HG02884 (cell line): Measurements from ENCODE around the gene DDX46.
"Not testable (repeated sequence)": the region's sequence is repeated elsewhere in the genome, so short reads cannot be mapped to it uniquely, and the experiment has no call there.

ENCODE experiments used
- ATAC-seq: cut with Tn5 transposase; IDR thresholded peaks from one replicate; pipeline ENCODE4 v1.9.1; 2021; ENCODE audit warnings: mild to moderate bottlenecking, moderate library complexity; ENCODE audit not compliant: unreplicated experiment

The DDX46 gene, protein sequence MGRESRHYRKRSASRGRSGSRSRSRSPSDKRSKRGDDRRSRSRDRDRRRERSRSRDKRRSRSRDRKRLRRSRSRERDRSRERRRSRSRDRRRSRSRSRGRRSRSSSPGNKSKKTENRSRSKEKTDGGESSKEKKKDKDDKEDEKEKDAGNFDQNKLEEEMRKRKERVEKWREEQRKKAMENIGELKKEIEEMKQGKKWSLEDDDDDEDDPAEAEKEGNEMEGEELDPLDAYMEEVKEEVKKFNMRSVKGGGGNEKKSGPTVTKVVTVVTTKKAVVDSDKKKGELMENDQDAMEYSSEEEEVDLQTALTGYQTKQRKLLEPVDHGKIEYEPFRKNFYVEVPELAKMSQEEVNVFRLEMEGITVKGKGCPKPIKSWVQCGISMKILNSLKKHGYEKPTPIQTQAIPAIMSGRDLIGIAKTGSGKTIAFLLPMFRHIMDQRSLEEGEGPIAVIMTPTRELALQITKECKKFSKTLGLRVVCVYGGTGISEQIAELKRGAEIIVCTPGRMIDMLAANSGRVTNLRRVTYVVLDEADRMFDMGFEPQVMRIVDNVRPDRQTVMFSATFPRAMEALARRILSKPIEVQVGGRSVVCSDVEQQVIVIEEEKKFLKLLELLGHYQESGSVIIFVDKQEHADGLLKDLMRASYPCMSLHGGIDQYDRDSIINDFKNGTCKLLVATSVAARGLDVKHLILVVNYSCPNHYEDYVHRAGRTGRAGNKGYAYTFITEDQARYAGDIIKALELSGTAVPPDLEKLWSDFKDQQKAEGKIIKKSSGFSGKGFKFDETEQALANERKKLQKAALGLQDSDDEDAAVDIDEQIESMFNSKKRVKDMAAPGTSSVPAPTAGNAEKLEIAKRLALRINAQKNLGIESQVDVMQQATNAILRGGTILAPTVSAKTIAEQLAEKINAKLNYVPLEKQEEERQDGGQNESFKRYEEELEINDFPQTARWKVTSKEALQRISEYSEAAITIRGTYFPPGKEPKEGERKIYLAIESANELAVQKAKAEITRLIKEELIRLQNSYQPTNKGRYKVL

DNA sequence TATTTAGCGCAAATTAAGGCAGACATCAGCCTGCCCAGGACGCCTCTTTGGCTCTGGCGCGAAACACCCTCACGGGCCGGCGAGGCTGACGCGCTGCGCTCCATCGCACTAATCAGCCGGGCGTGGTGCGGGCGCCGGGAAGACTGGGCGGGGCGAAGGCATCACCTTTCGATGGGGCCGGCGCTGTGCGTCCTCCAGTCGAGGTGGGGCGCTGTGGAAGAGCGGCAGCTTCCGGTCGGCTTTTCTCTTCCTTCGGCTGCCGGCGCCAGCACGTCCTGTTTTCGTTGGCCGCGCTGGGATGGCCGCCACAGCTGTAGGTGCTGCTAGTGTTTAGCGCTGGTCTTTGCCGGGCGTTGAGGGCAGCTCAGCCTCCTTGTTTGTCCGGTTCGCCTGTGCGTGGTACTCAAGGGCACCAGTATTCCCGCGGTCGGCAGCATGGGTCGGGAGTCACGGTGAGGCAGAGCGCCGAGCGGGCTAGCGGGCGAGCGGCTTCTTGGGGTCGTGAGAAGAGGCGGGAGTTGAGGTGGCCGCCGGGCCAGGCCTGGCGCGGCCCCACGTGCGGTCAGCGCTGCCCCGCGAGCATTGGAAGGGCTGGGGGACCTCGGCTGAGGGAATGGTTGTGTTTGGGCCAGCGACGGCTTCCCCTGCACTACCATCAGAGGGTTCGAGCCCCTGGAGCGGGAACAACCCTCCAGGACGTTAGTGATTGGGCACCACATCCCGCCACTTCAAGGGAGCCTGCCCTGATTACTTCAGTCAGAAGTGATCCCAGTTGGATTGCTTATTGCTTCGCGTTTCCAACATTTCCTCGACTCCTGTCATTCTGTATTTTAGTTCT is at the start of gene DDX46:
DDX46 (plus strand) TSS at position 276 of the 838 bp plus-strand sequence; CDS start at position 436, 160 bp downstream.
- ATAC-seq: peak; percentile 96

DNA sequence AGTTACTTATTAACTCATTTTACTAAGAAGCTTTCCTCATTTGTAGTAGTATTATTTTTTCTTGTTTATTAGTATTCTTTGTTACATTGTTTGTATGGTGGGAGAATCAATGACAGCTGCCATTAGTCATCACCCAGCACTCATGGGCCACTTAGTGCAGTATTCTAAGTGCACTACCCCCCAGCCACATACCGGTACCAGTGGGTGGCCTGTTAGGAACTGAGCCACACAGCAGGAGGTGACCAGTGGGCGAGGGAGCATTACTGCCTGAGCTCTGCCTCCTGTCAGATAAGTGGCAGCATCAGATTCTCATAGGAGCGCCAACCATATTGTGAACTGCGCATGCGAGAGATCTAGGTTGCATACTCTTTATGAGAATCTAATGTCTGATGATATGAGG is 44.5 kb upstream of the DDX46 start:
- no peak for ATAC-seq

DNA sequence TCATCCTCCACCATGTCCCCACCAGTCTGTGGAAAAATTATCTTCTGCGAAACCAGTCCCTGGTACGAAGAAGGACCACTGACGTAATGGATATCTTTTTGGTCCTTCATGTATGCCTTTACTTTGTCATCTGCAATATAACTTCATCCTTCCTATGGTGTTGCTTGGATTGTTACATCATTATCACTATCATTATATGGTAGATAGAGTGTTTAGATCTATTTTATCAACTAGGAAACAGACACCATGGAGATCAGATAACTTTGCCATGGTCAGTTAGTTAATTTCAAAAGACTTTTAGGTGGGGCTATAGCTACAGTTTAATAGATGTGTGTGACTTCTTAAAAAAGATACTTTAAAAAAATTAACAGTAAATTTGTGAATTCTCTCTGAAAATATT is 44.0 kb upstream of the DDX46 start:
- no peak for ATAC-seq

DNA sequence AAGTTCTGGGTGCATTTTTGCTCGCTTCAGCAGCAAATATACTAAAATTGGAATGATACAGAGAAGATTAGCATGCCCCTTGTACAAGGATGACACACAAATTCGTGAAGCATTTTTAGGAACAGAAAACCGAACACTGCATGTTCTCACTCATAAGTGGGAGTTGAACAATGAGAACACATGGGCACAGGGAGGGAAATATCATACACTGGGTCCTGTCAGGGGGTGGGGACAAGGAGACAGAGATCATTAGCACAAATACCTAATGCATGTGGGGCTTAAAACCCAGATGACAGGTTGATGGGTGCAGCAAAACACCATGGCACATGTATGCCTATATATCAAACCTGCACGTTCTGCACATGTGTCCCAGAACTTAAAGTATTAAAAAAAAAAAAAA is 43.1 kb upstream of the DDX46 start:
- ATAC-seq: not testable (repeated sequence)

DNA sequence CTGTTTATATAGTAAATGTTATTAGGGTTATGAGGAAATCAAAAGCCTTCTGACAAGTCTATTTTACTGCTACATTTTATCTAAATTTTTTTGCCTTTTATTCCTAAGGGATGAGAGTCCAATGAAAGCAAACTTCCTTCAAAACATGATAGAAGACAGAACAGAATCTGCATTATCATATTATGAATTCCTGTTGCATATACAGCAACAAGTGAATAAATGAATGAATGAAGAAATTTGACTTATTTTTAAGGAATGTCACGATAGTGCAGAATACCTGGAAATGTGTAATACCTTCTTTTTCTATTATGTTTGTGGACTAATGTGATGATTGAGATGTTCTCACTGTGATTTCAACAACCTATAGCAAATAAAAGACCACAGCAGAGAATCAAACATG is 33.7 kb upstream of the DDX46 start:
- no peak for ATAC-seq

DNA sequence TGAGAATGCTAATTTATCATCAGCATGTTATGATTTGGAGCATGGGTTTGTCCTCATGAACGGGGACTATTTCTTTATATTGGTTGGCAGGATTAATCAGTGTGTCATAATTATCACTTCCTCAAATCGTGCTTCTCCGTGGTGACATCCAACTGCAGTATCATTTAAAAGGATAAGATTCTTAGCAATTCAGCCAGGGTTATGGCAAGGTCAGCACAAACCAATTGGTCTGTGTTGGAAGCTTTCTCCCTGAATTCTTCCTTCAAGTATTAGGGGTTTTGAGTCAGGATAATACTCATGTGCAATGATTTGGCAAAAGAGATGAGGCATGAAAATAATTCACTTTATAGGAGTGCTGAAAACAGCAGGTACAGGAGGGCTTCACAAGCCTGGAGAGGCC is 25.8 kb upstream of the DDX46 start:
- ATAC-seq: no peak

DNA sequence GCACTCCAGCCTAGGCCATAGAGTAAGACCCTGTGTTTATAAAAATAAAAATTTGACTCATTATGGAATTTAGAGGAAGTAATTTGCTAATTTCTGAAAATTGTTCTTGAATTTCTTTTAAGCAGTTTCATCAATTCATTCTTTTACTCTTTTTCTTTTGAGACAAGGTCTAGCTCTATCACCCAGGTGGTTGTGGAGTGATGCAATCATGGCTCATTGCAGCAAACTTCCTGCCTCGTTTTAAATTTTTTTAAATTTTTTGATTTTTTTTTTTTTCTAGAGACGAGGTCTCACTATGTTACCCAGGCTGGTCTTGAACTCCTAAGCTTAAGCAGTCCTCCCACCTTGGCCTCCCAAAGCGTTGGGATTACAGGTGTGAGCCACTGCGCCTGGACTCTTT is 23.3 kb upstream of the DDX46 start:
- ATAC-seq: no peak

DNA sequence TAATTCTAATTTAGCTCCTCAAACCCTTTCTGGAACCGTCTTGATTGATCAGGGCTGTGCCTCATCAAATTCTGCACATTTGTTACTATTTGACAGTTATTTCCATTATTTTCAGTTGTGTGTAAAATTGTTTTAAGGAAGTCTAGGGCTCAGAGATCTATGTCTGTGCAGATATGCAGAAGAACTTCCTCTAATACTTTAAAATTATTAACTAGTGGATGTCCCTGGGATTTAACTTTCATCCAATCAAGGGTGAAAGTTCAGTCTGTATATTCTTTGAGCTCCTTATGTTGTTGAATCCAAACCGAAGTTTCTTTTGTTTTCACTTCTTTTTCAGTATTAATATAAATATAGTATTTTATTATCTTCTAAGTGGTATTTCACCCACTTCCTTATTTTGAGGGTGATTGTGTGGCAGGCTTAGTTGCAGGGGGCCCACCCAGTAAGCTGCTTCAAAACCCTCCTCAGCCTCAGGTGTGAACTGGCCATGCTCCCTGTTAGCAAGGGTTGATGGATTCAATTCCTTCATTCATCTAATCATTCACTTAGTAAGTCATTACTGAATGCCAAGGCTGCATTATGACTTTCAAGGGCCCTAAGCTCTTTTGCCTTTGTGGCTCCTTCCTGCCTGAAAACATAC is 22.3 kb upstream of the DDX46 start:
- no peak for ATAC-seq

DNA sequence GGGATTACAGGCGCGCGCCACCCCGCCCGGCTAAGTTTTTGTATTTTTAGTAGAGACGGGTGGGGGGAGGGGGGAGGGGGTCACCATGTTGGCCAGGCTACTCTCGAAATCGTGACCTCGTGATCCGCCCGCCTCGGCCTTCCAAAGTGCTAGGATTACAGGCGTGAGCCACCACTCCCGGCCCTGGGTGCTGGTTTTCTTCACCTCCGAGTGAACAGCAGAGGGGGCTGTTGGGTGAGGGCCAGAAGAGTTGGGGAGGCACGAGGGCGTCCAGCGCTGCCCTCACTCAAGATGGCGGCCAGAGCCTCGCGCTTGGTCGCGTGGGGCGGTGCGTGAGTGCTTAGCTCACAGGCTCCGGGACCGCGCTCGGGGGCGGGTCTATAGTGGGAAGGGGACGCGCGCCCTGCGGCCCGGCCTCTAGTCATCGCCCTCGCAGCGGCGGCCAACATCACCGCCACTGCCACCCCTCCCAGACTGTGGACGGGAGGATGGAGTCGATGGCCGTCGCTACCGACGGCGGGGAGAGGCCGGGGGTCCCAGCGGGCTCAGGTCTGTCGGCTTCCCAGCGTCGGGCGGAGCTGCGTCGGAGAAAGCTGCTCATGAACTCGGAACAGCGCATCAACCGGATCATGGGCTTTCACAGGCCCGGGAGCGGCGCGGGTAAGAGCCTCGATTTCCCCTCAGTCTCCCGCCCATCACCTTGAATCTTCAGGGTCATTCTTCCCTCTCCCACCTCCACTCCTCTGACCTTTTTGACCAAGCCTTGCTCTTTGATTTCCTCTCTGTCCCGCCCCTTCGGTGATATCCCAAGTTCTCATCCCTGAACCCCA is 20.2 kb upstream of the DDX46 start, which contains the start of gene CAMLG:
CAMLG (plus strand) TSS at position 416 of the 830 bp plus-strand sequence; CDS start at position 489, 73 bp downstream.
- ATAC-seq: peak; percentile 93

DNA sequence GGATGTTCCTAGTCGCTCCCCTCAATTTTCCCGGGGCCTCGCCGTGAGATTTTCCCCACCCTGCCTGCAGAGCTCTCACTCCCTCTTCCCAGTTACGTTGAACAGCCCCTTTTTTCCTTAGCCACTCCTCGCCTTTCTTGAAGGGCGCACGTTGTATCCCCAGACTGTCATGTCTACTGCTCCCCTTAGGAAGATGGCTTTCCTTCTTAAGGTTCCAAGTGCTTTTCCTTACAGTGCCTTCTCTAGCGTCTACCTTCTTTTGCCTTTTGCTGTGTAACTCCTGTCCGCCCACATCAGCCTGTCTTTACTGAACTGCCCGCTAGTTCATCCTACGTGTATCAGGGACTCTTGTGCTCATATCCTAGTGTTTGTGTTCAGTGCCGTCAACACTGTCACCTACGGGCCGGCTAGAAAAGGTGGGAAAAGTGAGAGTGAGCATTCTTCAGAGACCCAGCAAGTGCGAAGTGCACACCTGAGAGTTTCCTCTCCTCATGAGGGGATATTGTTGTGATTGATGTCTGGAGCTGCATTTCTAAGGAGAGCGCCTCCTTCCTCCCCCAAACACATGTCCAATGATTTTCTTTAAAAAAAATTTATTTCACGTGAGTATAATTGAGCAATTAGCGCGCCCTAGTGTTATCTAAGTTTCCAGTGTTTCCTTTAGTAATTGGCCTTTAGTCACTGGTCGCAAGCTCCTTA is 19.5 kb upstream of the DDX46 start:
- no peak for ATAC-seq

DNA sequence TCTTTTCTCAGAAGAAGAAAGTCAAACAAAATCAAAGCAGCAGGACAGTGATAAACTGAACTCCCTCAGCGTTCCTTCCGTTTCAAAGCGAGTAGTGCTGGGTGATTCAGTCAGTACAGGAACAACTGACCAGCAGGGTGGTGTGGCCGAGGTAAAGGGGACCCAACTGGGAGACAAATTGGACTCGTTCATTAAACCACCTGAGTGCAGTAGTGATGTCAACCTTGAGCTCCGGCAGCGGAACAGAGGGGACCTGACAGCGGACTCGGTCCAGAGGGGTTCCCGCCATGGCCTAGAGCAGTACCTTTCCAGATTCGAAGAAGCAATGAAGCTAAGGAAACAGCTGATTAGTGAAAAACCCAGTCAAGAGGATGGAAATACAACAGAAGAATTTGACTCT is 17.5 kb upstream of the DDX46 start:
- ATAC-seq: no peak

DNA sequence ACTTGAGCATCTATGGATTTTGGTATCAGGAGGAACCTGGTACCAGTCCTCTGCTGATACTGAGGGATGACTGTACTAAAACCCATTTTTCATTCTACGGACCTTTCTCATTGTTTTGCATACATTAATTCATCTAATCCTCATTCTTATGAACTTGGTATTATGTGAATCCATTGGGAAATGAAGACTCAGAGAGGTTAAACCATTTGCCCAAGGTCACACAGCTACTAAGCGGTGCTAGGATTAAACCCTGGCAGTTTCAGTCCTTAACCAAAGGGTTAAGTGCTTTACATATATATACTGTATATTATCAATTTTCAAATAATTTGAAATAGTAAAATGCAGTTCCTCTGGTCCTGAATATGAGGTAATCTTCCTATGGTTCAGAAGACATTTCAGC is 16.4 kb upstream of the DDX46 start:
- no peak for ATAC-seq

DNA sequence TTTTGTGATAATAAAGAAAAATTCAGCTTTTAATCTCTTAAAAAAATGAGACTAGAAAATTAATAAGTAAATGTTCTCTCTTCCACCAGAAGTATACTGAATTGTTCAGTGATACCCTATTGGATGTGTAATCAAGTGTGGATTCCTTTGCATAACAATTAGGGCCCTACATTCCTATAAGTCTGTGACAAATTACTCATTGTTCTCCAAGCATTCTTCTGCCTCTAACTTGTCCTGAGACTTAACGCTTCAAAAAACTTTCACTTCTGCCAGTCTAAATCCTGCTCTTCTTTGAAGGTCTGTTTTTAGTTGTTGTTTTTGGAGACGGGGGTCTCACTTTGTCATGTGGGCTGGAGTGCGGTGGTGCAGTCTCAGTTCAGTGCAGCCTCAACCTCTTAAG is 9.2 kb upstream of the DDX46 start:
- ATAC-seq: no peak

DNA sequence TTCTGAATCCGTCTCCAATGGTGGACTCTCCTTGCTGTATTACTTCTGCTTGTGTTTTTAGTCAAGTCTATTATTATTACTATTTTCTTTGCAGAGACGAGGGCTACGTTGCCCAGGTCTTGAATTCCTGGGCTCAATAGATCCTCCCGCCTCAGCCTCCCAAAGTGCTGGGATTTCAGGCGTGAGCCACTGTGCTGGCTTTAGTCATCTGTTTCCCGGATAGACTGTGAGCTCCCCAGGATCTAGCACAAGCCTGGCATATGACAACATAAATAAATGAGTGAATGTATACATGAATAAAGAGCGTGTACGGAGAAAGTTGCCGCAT is 439 bp upstream of the DDX46 start:
- peak; percentile 25 for ATAC-seq

DNA sequence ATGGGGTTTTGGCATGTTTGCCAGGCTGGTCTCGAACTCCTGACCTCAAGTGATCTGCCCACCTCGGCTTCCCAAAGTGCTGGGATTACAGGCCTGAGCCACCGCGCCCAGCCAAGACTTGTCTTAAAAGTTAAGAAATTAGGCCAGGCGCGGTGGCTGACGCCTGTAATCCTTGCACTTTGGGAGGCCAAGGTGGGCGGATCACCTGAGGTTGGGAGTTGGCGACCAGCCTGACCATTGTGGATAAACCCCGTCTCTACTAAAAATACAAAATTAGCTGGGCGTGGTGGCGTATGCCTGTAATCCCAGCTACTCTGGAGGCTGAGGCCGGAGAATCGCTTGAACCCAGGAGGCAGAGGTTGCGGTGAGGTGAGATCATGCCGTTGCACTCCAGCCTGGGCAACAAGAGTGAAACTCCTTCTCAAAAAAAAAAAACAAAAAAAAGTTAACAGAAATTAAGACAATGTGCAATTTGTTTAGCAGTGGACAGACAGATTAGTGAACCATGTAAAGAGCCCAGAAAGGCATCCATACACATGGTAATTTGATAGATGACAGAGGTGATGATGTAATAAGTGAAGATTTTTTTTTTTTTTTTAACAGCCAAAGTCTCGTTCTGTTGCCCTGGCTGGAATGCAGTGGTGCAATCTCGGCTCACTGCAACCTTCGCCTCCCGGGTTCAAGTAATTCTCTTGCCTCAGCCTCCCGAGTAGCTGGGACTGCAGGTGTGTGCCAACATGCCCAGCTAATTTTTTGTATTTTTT is 9.1 kb downstream of the DDX46 start:
- ATAC-seq: not testable (repeated sequence)

DNA sequence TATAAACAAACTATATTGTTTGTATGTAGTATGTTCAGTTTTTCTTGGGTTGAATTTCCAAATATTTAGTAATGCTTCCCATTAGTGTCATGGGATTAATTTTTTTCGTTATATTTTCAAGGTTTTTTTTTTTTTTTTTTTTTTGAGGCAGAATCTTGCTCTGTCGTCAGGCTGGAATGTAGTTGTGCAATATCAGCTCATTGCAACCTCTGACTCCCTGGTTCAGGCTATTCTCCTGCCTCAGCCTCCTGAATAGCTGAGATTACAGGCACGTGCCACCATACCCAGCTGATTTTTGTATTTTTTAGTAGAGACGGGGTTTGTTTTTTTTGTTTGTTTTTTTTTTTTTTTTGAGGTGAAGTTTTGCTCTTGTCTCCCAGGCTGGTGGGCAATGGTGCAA is 10.6 kb downstream of the DDX46 start:
- no peak for ATAC-seq

DNA sequence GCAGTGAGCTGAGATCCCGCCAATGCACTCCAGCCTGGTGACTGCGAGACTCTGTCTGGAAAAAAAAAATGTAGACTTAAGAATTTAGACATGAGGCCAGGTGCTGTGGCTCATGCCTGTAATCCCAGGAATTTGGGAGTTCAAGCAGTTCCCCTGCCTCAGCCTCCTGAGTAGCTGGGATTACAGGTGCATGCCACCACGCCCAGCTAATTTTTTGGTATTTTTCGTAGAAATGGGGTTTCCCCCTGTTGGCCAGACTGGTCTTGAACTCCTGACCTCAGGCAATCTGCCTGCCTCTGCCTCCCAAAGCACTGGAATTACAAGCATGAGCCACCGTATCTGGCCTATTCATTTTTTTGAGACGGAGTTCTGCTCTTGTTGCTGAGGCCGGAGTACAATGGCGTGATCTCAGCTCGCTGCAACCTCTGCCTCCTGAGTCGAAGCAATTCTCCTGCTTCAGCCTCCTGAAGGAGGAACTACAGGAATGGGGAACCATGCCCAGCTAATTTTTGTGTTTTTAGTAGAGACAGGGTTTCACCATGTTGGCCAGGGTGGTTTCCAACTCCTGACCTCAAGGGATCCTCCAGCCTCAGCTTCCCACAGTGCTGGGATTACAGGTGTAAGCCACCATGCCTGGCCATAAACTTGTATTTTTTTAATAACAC is 14.0 kb downstream of the DDX46 start:
- ATAC-seq: no peak

DNA sequence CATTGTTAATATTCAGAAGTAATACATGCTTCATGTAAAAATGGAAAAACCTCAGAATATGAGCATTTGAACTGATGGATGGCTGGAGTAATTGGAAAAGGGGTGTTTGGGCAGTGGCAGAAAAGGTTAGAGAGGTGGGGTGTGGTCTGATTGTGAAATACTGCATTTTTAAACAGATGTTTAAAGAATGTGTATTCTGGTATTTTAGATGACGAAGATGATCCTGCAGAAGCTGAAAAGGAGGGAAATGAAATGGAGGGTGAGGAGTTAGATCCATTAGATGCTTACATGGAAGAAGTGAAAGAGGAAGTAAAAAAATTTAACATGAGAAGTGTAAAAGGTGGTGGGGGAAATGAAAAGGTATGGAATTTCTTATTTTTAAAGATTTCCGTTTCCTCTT is 18.8 kb downstream of the DDX46 start:
- ATAC-seq: no peak
